HepG2 (cell line): ENCODE measurements around the gene CDK13. TPM values are rescaled to one million over a fixed set of nuclear protein-coding genes. Genes with fewer than 3 reads are reported as not detected.
A peak's percentile ranks its signal among the peaks of the same experiment; 100 is the strongest.

Experiments used
- HNRNPK ChIP-seq: fragments of 200-400 bp; formaldehyde crosslinking; IDR thresholded peaks from 2 replicates; pipeline ENCODE4 v1.6.1; 2018; ENCODE audit warnings: low read length, low read depth, moderate library complexity, mild to moderate bottlenecking; ENCODE audit not compliant: poor library complexity, severe bottlenecking
- KDM2A ChIP-seq: sonication (generic); formaldehyde crosslinking; IDR thresholded peaks from 2 replicates; pipeline ENCODE4 v1.4.0; 2020; ENCODE audit warnings: low read depth, missing genetic modification reagents, borderline replicate concordance
- KDM3A ChIP-seq: IDR thresholded peaks from 2 replicates; pipeline ENCODE4 v1.6.1; 2018; ENCODE audit warnings: low read depth, missing compliant biosample characterization
- MED8 ChIP-seq: sonication (generic); formaldehyde crosslinking; IDR thresholded peaks from 2 replicates; pipeline ENCODE4 v1.8.1; 2023; ENCODE audit warnings: mild to moderate bottlenecking, missing genetic modification reagents; ENCODE audit not compliant: insufficient replicate concordance
- NCOA2 ChIP-seq: sonication (generic); formaldehyde crosslinking; IDR thresholded peaks from 2 replicates; pipeline ENCODE4 v1.8.0; 2022; ENCODE audit warnings: inconsistent platforms
- NPAS2 ChIP-seq: sonication (generic); formaldehyde crosslinking; IDR thresholded peaks from 2 replicates; pipeline ENCODE4 v1.8.0; 2022; ENCODE audit warnings: mild to moderate bottlenecking, missing genetic modification reagents, borderline replicate concordance
- RFX3 ChIP-seq: IDR thresholded peaks from 2 replicates; pipeline ENCODE4 v1.6.1; 2016; ENCODE audit warnings: missing biosample characterization, missing genetic modification reagents
- SIN3B ChIP-seq: fragments of 150-350 bp; IDR thresholded peaks from 2 replicates; pipeline ENCODE4 v1.6.1; 2014; ENCODE audit warnings: low read length
- SMYD3 ChIP-seq: sonication (generic); formaldehyde crosslinking; IDR thresholded peaks from 2 replicates; pipeline ENCODE4 v1.8.1; 2023; ENCODE audit warnings: mild to moderate bottlenecking, missing genetic modification reagents
- ZBTB7B ChIP-seq: sonication (generic); formaldehyde crosslinking; IDR thresholded peaks from 2 replicates; pipeline ENCODE4 v1.4.0; 2020; ENCODE audit warnings: missing genetic modification reagents
- ZFYVE20 ChIP-seq: sonication (generic); formaldehyde crosslinking; IDR thresholded peaks from 2 replicates; pipeline ENCODE4 v1.8.0; 2023; ENCODE audit warnings: low read depth, mild to moderate bottlenecking, moderate library complexity, missing genetic modification reagents, borderline replicate concordance
- ZNF235 ChIP-seq: sonication (generic); formaldehyde crosslinking; IDR thresholded peaks from 2 replicates; pipeline ENCODE4 v1.8.1; 2023; ENCODE audit warnings: mild to moderate bottlenecking, missing genetic modification reagents, borderline replicate concordance
- polyA plus RNA-seq, 8 experiments: library from polyadenylated mRNA; depleted of rRNA in 3 of 8; stranded (reverse) in 7 of 8; unstranded in 1 of 8; fragments of >200 nt; fragmentation: Illumina TruSeq in 4 of 8; extraction: Trizol in 4 of 8; gene quantifications; 2 replicates each; pipeline versions ENCODE4 v1.2.1 to v1.2.3, GENCODE V29; 2011 to 2016; ENCODE audit warnings: low read depth in 4 of 8, missing spikeins in 1 of 8, mixed read lengths in 1 of 8; ENCODE audit not compliant: insufficient read depth in 1 of 8
- total RNA-seq, 5 experiments: library from RNA; depleted of rRNA; stranded (reverse); fragments of >200 nt; fragmentation: Illumina TruSeq; extraction: Trizol; gene quantifications; 2 replicates each; pipeline ENCODE4 v1.2.3, GENCODE V29; 2016; ENCODE audit warnings: low read depth in 1 of 5
- TF ChIP-seq, protein P1 (sequence below): sonication (generic); formaldehyde crosslinking; IDR thresholded peaks from 2 replicates; pipeline ENCODE4 v1.4.0; 2020; ENCODE audit warnings: mild to moderate bottlenecking, missing genetic modification reagents
- TF ChIP-seq, protein P2 (sequence below): sonication (generic); formaldehyde crosslinking; IDR thresholded peaks from 2 replicates; pipeline ENCODE4 v1.4.0; 2020; ENCODE audit warnings: missing genetic modification reagents, borderline replicate concordance
- TF ChIP-seq, protein P3 (sequence below): sonication (generic); formaldehyde crosslinking; IDR thresholded peaks from 2 replicates; pipeline ENCODE4 v1.5.1; 2020; ENCODE audit warnings: mild to moderate bottlenecking, moderate library complexity, missing genetic modification reagents

The CDK13 gene
- total and polyA plus RNA-seq, 2 of the 13 experiments (the other 11 are each of a cell fraction or from before 2014, with no cell fraction given), result 21.0 to 40.9 TPM

DNA sequence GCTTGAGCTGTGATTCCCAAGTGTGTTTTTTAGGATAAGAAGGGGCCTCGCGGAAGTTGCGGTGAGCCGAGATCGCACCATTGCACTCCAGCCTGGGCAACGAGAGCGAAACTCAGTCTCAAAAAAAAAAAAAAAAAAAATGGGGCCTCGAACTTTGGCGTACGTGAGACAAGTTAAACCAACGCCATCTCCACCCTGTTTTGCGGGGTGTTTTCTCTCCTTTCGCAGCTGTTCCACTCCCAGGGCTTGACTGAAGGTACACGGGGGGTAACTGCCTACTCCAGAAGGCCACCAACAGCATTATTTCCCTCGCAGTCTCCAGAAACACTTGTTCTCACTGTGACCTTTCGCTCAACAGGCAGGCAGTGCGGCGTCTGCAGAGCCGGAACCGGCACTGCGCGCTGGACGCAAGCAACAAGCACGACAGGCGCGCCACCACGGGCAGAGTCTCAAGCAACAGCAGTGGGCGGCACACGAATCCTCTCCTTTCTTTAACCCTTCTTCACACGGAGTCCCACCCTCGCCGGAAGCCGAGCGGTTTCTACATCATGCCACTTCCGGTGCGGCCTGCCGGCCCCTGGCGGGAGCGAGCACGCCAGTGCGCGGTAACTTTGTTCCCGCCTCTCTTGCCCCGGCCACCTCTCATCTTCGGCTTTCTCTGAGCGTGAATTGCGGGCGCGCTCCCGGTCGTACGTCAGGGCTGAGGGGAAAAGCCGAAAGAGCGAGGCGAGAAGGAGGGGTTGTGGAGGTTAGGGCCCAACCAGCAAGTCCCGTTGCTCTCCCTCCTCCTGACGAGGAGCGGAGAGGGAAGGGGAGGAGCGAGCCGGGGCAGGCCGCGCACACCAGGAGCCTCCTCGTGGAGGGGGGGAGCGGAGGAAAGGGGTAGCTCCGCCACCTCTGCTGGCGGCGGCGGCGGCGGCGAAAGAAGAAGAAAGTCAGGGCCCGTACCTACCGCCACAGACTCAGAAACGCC, 814 bp upstream of the CDK13 start (continued):
- TF ChIP-seq, protein P1, sequence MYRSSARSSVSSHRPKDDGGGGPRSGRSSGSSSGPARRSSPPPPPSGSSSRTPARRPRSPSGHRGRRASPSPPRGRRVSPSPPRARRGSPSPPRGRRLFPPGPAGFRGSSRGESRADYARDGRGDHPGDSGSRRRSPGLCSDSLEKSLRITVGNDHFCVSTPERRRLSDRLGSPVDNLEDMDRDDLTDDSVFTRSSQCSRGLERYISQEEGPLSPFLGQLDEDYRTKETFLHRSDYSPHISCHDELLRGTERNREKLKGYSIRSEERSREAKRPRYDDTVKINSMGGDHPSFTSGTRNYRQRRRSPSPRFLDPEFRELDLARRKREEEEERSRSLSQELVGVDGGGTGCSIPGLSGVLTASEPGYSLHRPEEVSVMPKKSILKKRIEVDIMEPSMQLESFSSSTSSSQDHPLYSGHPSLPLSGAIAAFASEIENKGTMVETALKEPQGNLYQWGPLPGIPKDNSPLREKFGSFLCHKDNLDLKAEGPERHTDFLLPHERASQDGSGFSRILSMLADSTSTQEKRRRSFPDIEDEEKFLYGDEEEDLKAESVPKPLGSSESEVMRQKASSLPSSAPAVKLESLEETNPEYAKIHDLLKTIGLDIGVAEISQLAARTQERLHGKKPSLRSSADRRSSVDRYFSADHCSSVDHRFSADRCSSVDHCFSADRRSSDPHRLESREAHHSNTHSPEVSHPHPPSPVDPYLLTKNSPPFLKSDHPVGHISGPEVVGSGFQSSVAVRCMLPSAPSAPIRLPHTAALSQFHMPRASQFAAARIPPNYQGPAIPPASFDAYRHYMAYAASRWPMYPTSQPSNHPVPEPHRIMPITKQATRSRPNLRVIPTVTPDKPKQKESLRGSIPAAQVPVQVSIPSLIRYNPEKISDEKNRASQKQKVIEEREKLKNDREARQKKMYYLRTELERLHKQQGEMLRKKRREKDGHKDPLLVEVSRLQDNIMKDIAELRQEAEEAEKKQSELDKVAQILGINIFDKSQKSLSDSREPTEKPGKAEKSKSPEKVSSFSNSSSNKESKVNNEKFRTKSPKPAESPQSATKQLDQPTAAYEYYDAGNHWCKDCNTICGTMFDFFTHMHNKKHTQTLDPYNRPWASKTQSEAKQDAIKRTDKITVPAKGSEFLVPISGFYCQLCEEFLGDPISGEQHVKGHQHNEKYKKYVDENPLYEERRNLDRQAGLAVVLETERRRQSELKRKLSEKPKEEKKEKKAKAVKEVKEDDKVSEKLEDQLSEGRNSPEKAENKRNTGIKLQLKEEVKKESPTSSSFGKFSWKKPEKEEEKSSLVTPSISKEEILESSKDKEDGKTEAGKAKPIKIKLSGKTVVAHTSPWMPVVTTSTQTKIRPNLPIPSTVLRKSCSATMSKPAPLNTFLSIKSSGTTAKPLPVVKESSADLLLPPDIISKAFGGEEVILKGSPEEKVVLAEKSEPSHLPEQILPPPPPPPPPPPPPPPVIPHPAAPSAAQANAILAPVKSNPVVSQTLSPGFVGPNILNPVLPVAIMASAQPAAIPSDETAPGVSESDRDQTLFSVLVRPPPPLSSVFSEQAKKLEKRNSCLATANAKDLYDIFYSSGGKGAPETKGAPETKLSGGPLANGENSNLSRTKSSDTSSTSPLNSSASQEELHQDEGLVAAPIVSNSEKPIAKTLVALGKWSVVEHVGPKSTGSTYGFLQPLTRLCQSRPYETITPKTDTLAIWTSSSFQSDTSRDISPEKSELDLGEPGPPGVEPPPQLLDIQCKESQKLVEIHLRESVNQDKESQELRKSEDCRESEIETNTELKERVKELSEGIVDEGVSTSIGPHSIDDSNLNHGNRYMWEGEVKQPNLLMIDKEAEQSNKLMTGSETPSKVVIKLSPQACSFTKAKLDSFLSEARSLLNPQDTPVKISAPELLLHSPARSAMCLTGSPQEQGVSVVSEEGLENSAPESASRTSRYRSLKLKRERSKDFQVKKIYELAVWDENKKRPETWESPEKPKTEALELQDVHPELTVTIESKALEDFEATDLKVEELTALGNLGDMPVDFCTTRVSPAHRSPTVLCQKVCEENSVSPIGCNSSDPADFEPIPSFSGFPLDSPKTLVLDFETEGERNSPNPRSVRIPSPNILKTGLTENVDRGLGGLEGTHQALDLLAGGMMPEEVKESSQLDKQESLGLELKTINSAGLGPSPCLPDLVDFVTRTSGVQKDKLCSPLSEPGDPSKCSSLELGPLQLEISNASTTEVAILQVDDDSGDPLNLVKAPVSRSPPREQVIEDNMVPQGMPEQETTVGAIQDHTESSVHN (CRISPR knock-in tag), result 0 out of 2 replicates have a peak, but pooled peaks have one; percentile 66
- TF ChIP-seq KDM3A (CRISPR knock-in tag) (no peak; the same call in 1 of the 2 replicates), ZBTB7B (CRISPR knock-in tag) (peak; percentile 67; the same call in 1 of the 2 replicates), SMYD3 (CRISPR knock-in tag) (no peak), RFX3 (CRISPR knock-in tag) (no peak), KDM2A (CRISPR knock-in tag) (peak; percentile 84), ZFYVE20 (peak; percentile 33; the same call in 1 of the 2 replicates), NCOA2 (CRISPR knock-in tag) (0 out of 2 replicates have a peak, but pooled peaks have one; percentile 7), HNRNPK (no peak), SIN3B (no peak; the same call in 1 of the 2 replicates), MED8 (peak; percentile 18), ZNF235 (no peak), NPAS2 (CRISPR knock-in tag) (no peak)
- TF ChIP-seq, protein P2, sequence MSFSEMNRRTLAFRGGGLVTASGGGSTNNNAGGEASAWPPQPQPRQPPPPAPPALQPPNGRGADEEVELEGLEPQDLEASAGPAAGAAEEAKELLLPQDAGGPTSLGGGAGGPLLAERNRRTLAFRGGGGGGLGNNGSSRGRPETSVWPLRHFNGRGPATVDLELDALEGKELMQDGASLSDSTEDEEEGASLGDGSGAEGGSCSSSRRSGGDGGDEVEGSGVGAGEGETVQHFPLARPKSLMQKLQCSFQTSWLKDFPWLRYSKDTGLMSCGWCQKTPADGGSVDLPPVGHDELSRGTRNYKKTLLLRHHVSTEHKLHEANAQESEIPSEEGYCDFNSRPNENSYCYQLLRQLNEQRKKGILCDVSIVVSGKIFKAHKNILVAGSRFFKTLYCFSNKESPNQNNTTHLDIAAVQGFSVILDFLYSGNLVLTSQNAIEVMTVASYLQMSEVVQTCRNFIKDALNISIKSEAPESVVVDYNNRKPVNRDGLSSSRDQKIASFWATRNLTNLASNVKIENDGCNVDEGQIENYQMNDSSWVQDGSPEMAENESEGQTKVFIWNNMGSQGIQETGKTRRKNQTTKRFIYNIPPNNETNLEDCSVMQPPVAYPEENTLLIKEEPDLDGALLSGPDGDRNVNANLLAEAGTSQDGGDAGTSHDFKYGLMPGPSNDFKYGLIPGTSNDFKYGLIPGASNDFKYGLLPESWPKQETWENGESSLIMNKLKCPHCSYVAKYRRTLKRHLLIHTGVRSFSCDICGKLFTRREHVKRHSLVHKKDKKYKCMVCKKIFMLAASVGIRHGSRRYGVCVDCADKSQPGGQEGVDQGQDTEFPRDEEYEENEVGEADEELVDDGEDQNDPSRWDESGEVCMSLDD (CRISPR knock-in tag), result 0 out of 2 replicates have a peak, but pooled peaks have one; percentile 30
- TF ChIP-seq, protein P3, sequence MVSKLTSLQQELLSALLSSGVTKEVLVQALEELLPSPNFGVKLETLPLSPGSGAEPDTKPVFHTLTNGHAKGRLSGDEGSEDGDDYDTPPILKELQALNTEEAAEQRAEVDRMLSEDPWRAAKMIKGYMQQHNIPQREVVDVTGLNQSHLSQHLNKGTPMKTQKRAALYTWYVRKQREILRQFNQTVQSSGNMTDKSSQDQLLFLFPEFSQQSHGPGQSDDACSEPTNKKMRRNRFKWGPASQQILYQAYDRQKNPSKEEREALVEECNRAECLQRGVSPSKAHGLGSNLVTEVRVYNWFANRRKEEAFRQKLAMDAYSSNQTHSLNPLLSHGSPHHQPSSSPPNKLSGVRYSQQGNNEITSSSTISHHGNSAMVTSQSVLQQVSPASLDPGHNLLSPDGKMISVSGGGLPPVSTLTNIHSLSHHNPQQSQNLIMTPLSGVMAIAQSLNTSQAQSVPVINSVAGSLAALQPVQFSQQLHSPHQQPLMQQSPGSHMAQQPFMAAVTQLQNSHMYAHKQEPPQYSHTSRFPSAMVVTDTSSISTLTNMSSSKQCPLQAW, result peak; percentile 69
